ENCODE measurements around the gene CACNG7. TPM values are rescaled to one million over a fixed set of nuclear protein-coding genes. Genes with fewer than 3 reads are reported as not detected.

CACNG7 gene
- total RNA-seq, 3 donors from 2014 or later: not detected

- no peak for DNase-seq (ENCODE audit: low spot score in 2 of 2)
- Histone ChIP-seq H3K27ac (no peak overlapping the region), H3K4me3 (no peak overlapping the region), H3K36me3 (no peaks in the 10 kb centered on the region), H3K9me3 (no peaks in the 10 kb centered on the region), H3K27me3 (peaks cover 9 to 88% of the 10 kb centered on the region in 2 donors), H3K4me1 (no peaks in the 10 kb centered on the region)
- intact Hi-C loops (cut with DNase I; ENCODE audit: low total_unique reads): no loop called here
- no peak for TF ChIP-seq POLR2A (IDR thresholded peaks at IDR 0.05)
- TF ChIP-seq CTCF (IDR thresholded peaks at IDR 0.05): no peak
- no peak for TF ChIP-seq POLR2AphosphoS5 (IDR thresholded peaks at IDR 0.05)
These were observed 51.8 kb downstream of the CACNG7 start for GRCh38 chr19:53960886-53961285.

- H3K27ac ChIP-seq: no peak overlapping the region
- H3K9me3 ChIP-seq: no peaks in the 10 kb centered on the region
- H3K4me1 ChIP-seq: no peaks in the 10 kb centered on the region
- H3K4me3 ChIP-seq: no peak overlapping the region
- no peak for DNase-seq (ENCODE audit: low spot score in 2 of 2)
- no peaks in the 10 kb centered on the region for H3K36me3 ChIP-seq
- intact Hi-C loops (cut with DNase I; ENCODE audit: low total_unique reads): no loop called here
- H3K27me3 ChIP-seq: peaks cover 9 to 88% of the 10 kb centered on the region in 2 donors
- TF ChIP-seq CTCF (IDR thresholded peaks at IDR 0.05) (no peak), POLR2AphosphoS5 (IDR thresholded peaks at IDR 0.05) (no peak), POLR2A (IDR thresholded peaks at IDR 0.05) (no peak)
These were observed 52.7 kb downstream of the CACNG7 start for GRCh38 chr19:53961523-53962356.

GRCh38 chr19:53962887-53963431 is 53.9 kb downstream of the CACNG7 start, which contains the start of gene CACNG8:
CACNG8 (plus strand) TSS chr19:53962937.
- H3K27ac ChIP-seq: no peak within 1 kb of the TSS
- H3K9me3 ChIP-seq: no peaks in the 10 kb centered on the region
- DNase-seq (ENCODE audit: low spot score in 2 of 2): no peak
- intact Hi-C loops (cut with DNase I; ENCODE audit: low total_unique reads): no loop called here
- no peak within 1 kb of the TSS for H3K4me3 ChIP-seq
- peaks cover 9 to 79% of the 10 kb centered on the region in 2 donors for H3K27me3 ChIP-seq
- TF ChIP-seq POLR2A (IDR thresholded peaks at IDR 0.05): no peak
- no peak for TF ChIP-seq CTCF (IDR thresholded peaks at IDR 0.05)
- no peak for TF ChIP-seq POLR2AphosphoS5 (IDR thresholded peaks at IDR 0.05)
- no peaks in the 10 kb centered on the region for H3K4me1 ChIP-seq
- H3K36me3 ChIP-seq: no peaks in the 10 kb centered on the region

GRCh38 chr19:53965091-53965490 is 56.0 kb downstream of the CACNG7 start:
- no peaks in the 10 kb centered on the region for H3K9me3 ChIP-seq
- intact Hi-C loops (cut with DNase I; ENCODE audit: low total_unique reads): no loop called here
- H3K27ac ChIP-seq: no peak overlapping the region
- no peak for DNase-seq (ENCODE audit: low spot score in 2 of 2)
- peak overlapping the region in 1 of 3 donors; percentile 41 for H3K4me3 ChIP-seq
- H3K4me1 ChIP-seq: no peaks in the 10 kb centered on the region
- H3K36me3 ChIP-seq: no peaks in the 10 kb centered on the region
- no peak for TF ChIP-seq POLR2A (IDR thresholded peaks at IDR 0.05)
- no peak for TF ChIP-seq POLR2AphosphoS5 (IDR thresholded peaks at IDR 0.05)
- TF ChIP-seq CTCF (IDR thresholded peaks at IDR 0.05): no peak
- peaks cover 5 to 59% of the 10 kb centered on the region in 2 donors for H3K27me3 ChIP-seq

DNA sequence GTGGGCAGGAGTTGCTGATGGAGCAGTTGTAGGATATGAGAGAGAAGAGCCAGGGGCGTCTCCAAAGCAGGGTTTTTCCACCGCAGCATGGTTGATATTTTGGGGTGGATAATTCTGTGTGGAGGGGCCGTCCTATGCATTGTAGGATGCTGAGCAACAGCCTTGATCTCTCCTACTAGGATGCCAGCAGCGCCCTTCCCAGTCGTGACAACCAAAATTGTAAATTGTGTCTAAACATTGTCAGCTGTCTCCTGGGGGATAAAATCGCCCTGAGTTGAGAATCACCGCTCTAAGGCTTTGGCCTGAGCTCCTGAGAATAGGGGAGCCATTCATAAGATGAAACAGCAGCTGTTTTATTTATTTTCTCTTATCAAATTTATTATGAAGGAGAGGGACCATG is 57.9 kb downstream of the CACNG7 start:
- Histone ChIP-seq H3K9me3 (no peaks in the 10 kb centered on the region), H3K4me1 (no peaks in the 10 kb centered on the region), H3K4me3 (no peak overlapping the region), H3K27me3 (peaks cover 5 to 48% of the 10 kb centered on the region in 2 donors), H3K27ac (no peak overlapping the region), H3K36me3 (no peaks in the 10 kb centered on the region)
- intact Hi-C loops (cut with DNase I; ENCODE audit: low total_unique reads): no loop called here
- TF ChIP-seq POLR2A (IDR thresholded peaks at IDR 0.05): no peak
- TF ChIP-seq CTCF (IDR thresholded peaks at IDR 0.05): no peak
- no peak for TF ChIP-seq POLR2AphosphoS5 (IDR thresholded peaks at IDR 0.05)
- DNase-seq (ENCODE audit: low spot score in 2 of 2): no peak
